GM12878 (cell line): ENCODE data around the gene MAB21L3. TPM values are rescaled to one million over a fixed set of nuclear protein-coding genes. Genes with fewer than 3 reads are reported as not detected.

Experiments
- ATAC-seq: fragments of 200-7000 bp; cut with Tn5 transposase; 3 replicates; pipeline ENCODE4 v1.9.1; 2020; ENCODE audit warnings: mild to moderate bottlenecking, moderate library complexity
- BruUV-seq: library from RNA; stranded (reverse); fragments of 400-500 nt; replicated peaks from 2 replicates; lab custom pipeline; 2021; lab: Mats Ljungman, UMichigan
- CTCF ChIA-PET: fragments of 300-600 bp; sonication (Branson Sonifier 250); formaldehyde crosslinking; extraction: SDS; loops from one replicate; lab custom pipeline; 2021; ENCODE audit warnings: inconsistent platforms; lab: Yijun Ruan, JAX
- POLR2A ChIA-PET: fragments of 350-600 bp; formaldehyde crosslinking; extraction: SDS; loops from one replicate; lab custom pipeline; 2021; ENCODE audit warnings: inconsistent platforms; lab: Charles Lee
- RAD21 ChIA-PET: fragments of 300-600 bp; sonication (Branson Sonifier 250); formaldehyde crosslinking; loops from one replicate; lab custom pipeline; 2023; ENCODE audit warnings: antibody characterized with exemption; ENCODE audit not compliant: unreplicated experiment; lab: Charles Lee
- SMC1A ChIA-PET: fragments of 300-600 bp; sonication (Branson Sonifier 250); formaldehyde crosslinking; loops from one replicate; lab custom pipeline; 2023; ENCODE audit not compliant: unreplicated experiment, uncharacterized antibody; lab: Charles Lee
- DNase-seq: peaks from one replicate; pipeline ENCODE4 v3.0.0-alpha.2; 2011; ENCODE audit warnings: low read depth, low spot score
- FAIRE-seq: peaks from 3 replicates; lab custom pipeline; 2011; peaks lifted over from hg19 to GRCh38; lab: Jason Lieb, UNC
- H2AFZ ChIP-seq: 2 replicates; pipeline ENCODE4 v1.6.0; 2011; ENCODE audit warnings: low read depth, low read length, control low read depth; ENCODE audit not compliant: control insufficient read depth
- H3K27ac ChIP-seq: 2 replicates; pipeline ENCODE4 v1.5.1; 2011; ENCODE audit warnings: control low read depth; ENCODE audit not compliant: control insufficient read depth, insufficient read depth
- H3K27me3 ChIP-seq, 2 experiments: replicated peaks in 1 of 2; 2 replicates each; pipeline versions ENCODE4 v1.6.0 to v1.6.1; 2011; ENCODE audit warnings: low read length in 1 of 2; ENCODE audit not compliant: control insufficient read depth in 2 of 2, insufficient read depth in 2 of 2
- H3K36me3 ChIP-seq, 2 experiments: 2 replicates each; pipeline ENCODE4 v1.5.1; 2011; ENCODE audit warnings: low read length in 1 of 2; ENCODE audit not compliant: control insufficient read depth in 2 of 2, insufficient read depth in 2 of 2
- H3K4me1 ChIP-seq: 2 replicates; pipeline ENCODE4 v1.6.1; 2011; ENCODE audit warnings: mild to moderate bottlenecking, low read length, moderate library complexity, mixed read lengths; ENCODE audit not compliant: control insufficient read depth, insufficient read depth
- H3K4me2 ChIP-seq: 2 replicates; pipeline ENCODE4 v1.6.0; 2011; ENCODE audit warnings: control low read depth; ENCODE audit not compliant: control insufficient read depth, insufficient read depth
- H3K4me3 ChIP-seq: fragments of 200-600 bp; sonication (generic); 2 replicates; pipeline ENCODE4 v1.5.1; 2016
- H3K79me2 ChIP-seq: 2 replicates; pipeline ENCODE4 v1.6.0; 2011; ENCODE audit warnings: low read length; ENCODE audit not compliant: control insufficient read depth, insufficient read depth
- H3K9ac ChIP-seq: 2 replicates; pipeline ENCODE4 v1.8.0; 2011; ENCODE audit warnings: low read length, control low read depth, mixed read lengths; ENCODE audit not compliant: control insufficient read depth, insufficient read depth
- H3K9me3 ChIP-seq: replicated peaks from 3 replicates; pipeline ENCODE4 v1.5.1; 2011; ENCODE audit warnings: mild to moderate bottlenecking, low read length; ENCODE audit not compliant: control insufficient read depth, insufficient read depth
- H4K20me1 ChIP-seq: 2 replicates; pipeline ENCODE4 v1.6.0; 2011; ENCODE audit not compliant: control insufficient read depth, insufficient read depth
- ATF3 ChIP-seq: IDR thresholded peaks from 2 replicates; pipeline ENCODE4 v1.6.1; 2011; ENCODE audit warnings: low read depth, mild to moderate bottlenecking, low read length, moderate library complexity, borderline replicate concordance; ENCODE audit errors: extremely low read depth
- DPF2 ChIP-seq: fragments of 450-650 bp; IDR thresholded peaks from 2 replicates; pipeline ENCODE4 v1.6.1; 2017; ENCODE audit warnings: mild to moderate bottlenecking
- HDAC6 ChIP-seq: fragments of 200-600 bp; sonication (generic); IDR thresholded peaks from one replicate; pipeline ENCODE4 v1.8.0; 2017; ENCODE audit warnings: antibody characterized with exemption; ENCODE audit not compliant: unreplicated experiment
- KDM1A ChIP-seq: fragments of 200-600 bp; sonication (generic); IDR thresholded peaks from 2 replicates; pipeline ENCODE4 v1.6.1; 2016; ENCODE audit warnings: borderline replicate concordance
- NFXL1 ChIP-seq: fragments of 450-650 bp; IDR thresholded peaks from 2 replicates; pipeline ENCODE4 v1.6.1; 2017; ENCODE audit warnings: antibody characterized with exemption, mild to moderate bottlenecking, borderline replicate concordance
- POLR2AphosphoS5 ChIP-seq: IDR thresholded peaks from 2 replicates; pipeline ENCODE4 v1.6.1; 2011; ENCODE audit warnings: mild to moderate bottlenecking, low read length, inconsistent platforms
- POU2F2 ChIP-seq: IDR thresholded peaks from 3 replicates; pipeline ENCODE4 v1.6.1; 2011; ENCODE audit warnings: low read depth, mild to moderate bottlenecking, low read length, borderline replicate concordance
- RELA ChIP-seq: fragments of 450-650 bp; IDR thresholded peaks from 2 replicates; pipeline ENCODE4 v1.8.0; 2014; ENCODE audit warnings: borderline replicate concordance; ENCODE audit not compliant: partially characterized antibody
- RUNX3 ChIP-seq: IDR thresholded peaks from 2 replicates; pipeline ENCODE4 v1.6.1; 2012; ENCODE audit warnings: low read length, inconsistent platforms
- SREBF2 ChIP-seq: IDR thresholded peaks from 2 replicates; pipeline ENCODE4 v1.6.1; 2012; ENCODE audit warnings: mild to moderate bottlenecking, low read length
- STAT1 ChIP-seq: fragments of 450-650 bp; conservative IDR thresholded peaks from 2 replicates; pipeline ENCODE4 v1.6.1; 2014; ENCODE audit warnings: antibody characterized with exemption, mild to moderate bottlenecking
- ZBTB11 ChIP-seq: fragments of 450-650 bp; formaldehyde crosslinking; IDR thresholded peaks from 2 replicates; pipeline ENCODE4 v1.5.0; 2022; ENCODE audit warnings: mild to moderate bottlenecking, missing genetic modification characterization
- ZNF274 ChIP-seq: IDR thresholded peaks from one replicate; pipeline ENCODE4 v1.8.0; 2011; ENCODE audit not compliant: insufficient read length, insufficient read depth
- WGBS: methylation state at CpG from one replicate; pipeline ENCODE4 v1.1.6; 2016; ENCODE audit warnings: low lambda C conversion rate; ENCODE audit not compliant: insufficient replicate concordance, insufficient coverage; ENCODE audit errors: missing lambda C conversion rate; 5-methylcytosine and 5-hydroxymethylcytosine counted together
- in situ Hi-C: fragments of 300-500 bp; cut with MboI; formaldehyde crosslinking; loops from 9 replicates; pipeline ENCODE4 v1.14.3; 2018; ENCODE audit warnings: mixed read lengths
- intact Hi-C: fragments of 100-400 bp; cut with micrococcal nuclease; formaldehyde crosslinking; loops from one replicate; pipeline ENCODE4 v1.14.2; 2022; ENCODE audit not compliant: unreplicated experiment
- polyA plus RNA-seq, 11 experiments: library from polyadenylated mRNA; depleted of rRNA in 4 of 11; unstranded in 6 of 11; stranded (reverse) in 5 of 11; fragments of >200 nt; fragmentation: Nextera tagmentation in 4 of 11; fragmentation: Illumina TruSeq in 1 of 11; extraction: Ambion mirVana in 4 of 11; extraction: Trizol in 1 of 11; gene quantifications; 1 replicate in 1 of 11; 2 replicates in 10 of 11; pipeline versions ENCODE4 v1.2.1 to v1.2.3, GENCODE V29; 2011 to 2016; ENCODE audit warnings: inconsistent platforms in 2 of 11, missing spikeins in 2 of 11, low read depth in 1 of 11
- total RNA-seq, 4 experiments: library from RNA; depleted of rRNA in 3 of 4; stranded (reverse); fragments of >200 nt in 3 of 4; fragmentation: Illumina TruSeq in 1 of 4; extraction: Trizol in 1 of 4; gene quantifications; 2 replicates each; pipeline versions ENCODE4 v1.2.1 to v1.2.3, GENCODE V29; 2013 to 2021

MAB21L3 gene
- total and polyA plus RNA-seq, 10 of the 15 experiments (the other 5 are each of a cell fraction or from before 2014, with no cell fraction given), result 0.18 to 18.6 (median 1.3) TPM

GRCh38 chr1:116139592-116140134, 28.5 kb downstream of the MAB21L3 start:
- CTCF ChIA-PET, result interaction anchor here (0.6 to 5.7 kb wide), 68 partner anchors 9 to 989 kb away, joined by 3 to 239 read pairs (median 5); partner anchors contain the start of gene MAB21L3
- FAIRE-seq (no peak), ATAC-seq (no peak), DNase-seq (no peak)
- POLR2A ChIA-PET, result interaction anchor here (0.8 to 1.8 kb wide), 6 partner anchors 8 to 359 kb away, joined by 3 to 8 read pairs (median 3); no protein-coding TSS in a partner anchor
- intact Hi-C loops (loop anchor here (1.0 to 5.0 kb wide), 2 partner anchors 238 to 346 kb away; no protein-coding TSS in a partner anchor), in situ Hi-C loops (no loop called here)
- SMC1A ChIA-PET, result interaction anchor here (0.6 to 5.0 kb wide), 42 partner anchors 9 to 435 kb away, joined by 3 to 161 read pairs (median 4); partner anchors contain the start of gene MAB21L3
- Histone ChIP-seq H2AFZ (no peak overlapping the region), H3K4me3 (no peak overlapping the region), H3K36me3 (no peaks in the 10 kb centered on the region), H3K27ac (no peak overlapping the region), H3K4me1 (peaks cover 2% of the 10 kb centered on the region; the same call in 1 of the 2 replicates), H4K20me1 (no peaks in the 10 kb centered on the region), H3K27me3 (no peaks in the 10 kb centered on the region), H3K4me2 (no peak overlapping the region), H3K9ac (no peak overlapping the region), H3K79me2 (no peaks in the 10 kb centered on the region), H3K9me3 (peaks cover 2% of the 10 kb centered on the region; the same call in 2 of the 3 replicates)
- 78% methylated on average over 5 of the region's 6 CpGs for WGBS
- TF ChIP-seq KDM1A (no peak), ZNF274 (no peak), SREBF2 (no peak), NFXL1 (no peak), RUNX3 (no peak)
- BruUV-seq, result no TSS peak
- RAD21 ChIA-PET, result interaction anchor here (0.6 to 4.8 kb wide), 37 partner anchors 8 to 921 kb away, joined by 3 to 147 read pairs (median 4); partner anchors contain the start of gene MAB21L3

- Histone ChIP-seq H3K4me3 (no peak overlapping the region), H2AFZ (no peak overlapping the region), H3K9me3 (peaks cover 2% of the 10 kb centered on the region; the same call in 2 of the 3 replicates), H3K4me2 (no peak overlapping the region), H3K4me1 (no peaks in the 10 kb centered on the region; the same call in 1 of the 2 replicates), H3K36me3 (no peaks in the 10 kb centered on the region), H3K27me3 (no peaks in the 10 kb centered on the region), H3K79me2 (no peaks in the 10 kb centered on the region), H3K9ac (no peak overlapping the region), H4K20me1 (no peaks in the 10 kb centered on the region), H3K27ac (no peak overlapping the region)
- no peak for DNase-seq
- 21% methylated on average over 1 of the region's 1 CpG for WGBS
- RAD21 ChIA-PET, result no interaction called here
- POLR2A ChIA-PET, result no interaction called here
- intact Hi-C loops (no loop called here), in situ Hi-C loops (no loop called here)
- no peak for ATAC-seq
- SMC1A ChIA-PET, result interaction anchor here (1.1 to 1.8 kb wide), 2 partner anchors 11 to 355 kb away, joined by 3 to 4 read pairs; no protein-coding TSS in a partner anchor
- CTCF ChIA-PET, result no interaction called here
- no TSS peak for BruUV-seq
- no peak for FAIRE-seq
- TF ChIP-seq POLR2AphosphoS5, result no peak
- no peak for TF ChIP-seq HDAC6
- no peak for TF ChIP-seq ATF3
- no peak for TF ChIP-seq POU2F2
- no peak for TF ChIP-seq ZBTB11 (CRISPR knock-in tag)
- TF ChIP-seq DPF2, result no peak
- TF ChIP-seq RELA, result no peak
- TF ChIP-seq STAT1, result no peak
Measured at GRCh38 chr1:116144151-116144550, 33.0 kb downstream of the MAB21L3 start.
